Germinal center (tissue), 1 donor: ENCODE results near the gene CHERP.
A peak's percentile ranks its signal among the peaks of the same experiment; 100 is the strongest.
"Not testable (repeated sequence)": the region's sequence is repeated elsewhere in the genome, so short reads cannot be mapped to it uniquely, and the experiment has no call there.

ENCODE experiments used
- DNase-seq: peaks from one replicate; pipeline ENCODE4 v3.0.0; 2012; ENCODE audit warnings: mixed read lengths, low spot score

The CHERP gene

DNA sequence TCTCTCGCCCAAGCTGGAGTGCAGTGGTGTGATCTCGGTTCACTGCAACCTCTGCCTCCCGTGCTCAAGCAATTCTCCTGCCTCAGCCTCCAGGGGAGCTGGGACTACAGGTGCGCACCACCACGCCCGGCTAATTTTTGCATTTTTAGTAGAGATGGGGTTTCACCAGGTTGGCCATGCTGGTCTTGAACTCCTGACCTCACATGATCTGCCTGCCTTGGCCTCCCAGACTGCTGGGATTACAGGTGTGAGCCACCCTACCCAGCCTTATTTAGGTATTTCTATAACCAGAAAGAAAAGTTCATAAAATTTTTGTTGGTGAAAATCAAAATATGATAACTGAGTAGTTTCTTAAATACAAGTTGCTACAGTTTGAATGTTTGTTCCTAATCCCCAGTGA lies 1.5 kb upstream of the CHERP start:
- DNase-seq = not testable (repeated sequence)

DNA sequence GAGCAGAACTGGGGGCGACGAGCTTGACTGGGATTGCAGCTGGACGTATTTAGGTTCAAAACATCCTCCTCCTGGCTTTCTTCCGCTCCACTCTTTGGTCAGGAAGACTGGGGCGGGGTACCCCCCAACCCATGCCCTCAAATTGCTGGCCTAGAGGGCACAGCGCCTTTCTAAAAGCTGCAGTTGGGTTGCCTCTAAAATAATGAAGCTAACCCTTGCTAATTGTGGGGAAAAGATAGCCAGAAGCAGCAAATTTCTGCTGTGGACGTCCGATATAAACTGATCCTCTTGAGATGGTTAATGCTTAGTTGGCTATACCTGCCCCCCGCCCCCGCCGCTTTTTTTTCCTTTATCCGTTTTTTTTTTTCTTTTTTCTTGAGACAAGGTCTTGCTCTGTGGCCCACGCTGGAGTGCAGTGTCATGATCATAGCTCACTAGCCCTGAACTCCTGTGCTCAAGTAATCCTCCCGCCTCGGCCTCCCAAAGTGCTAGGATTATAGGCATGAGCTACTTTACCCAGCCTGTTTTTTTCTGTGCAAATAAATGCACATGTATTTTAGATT lies 754 bp upstream of the CHERP start:
- no peak for DNase-seq

DNA sequence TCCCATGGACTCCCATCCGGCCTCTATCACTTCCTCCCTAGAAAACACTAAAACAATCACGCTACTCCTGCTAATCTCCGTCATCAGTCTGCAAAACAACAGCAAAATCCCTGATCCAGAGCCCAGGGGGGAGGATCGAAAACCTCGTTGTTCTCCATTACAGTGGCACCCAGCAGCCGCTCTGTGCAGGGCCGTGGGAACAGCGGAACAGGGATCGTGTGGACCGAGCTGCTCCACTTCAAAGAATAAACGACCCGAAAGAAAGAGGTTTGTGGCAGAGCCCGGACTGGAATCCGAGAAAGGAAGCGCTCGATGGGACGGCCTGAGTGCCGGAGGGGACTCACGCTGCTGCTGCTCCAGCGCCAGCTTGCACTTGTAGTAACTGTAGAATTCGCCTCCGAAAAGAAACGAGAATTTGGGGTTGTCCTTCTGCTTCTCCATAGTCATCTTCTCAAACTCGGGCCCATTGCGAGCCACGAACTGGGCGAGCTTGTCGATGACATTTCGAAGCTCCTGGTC lies 652 bp downstream of the CHERP start:
- DNase-seq = no peak

DNA sequence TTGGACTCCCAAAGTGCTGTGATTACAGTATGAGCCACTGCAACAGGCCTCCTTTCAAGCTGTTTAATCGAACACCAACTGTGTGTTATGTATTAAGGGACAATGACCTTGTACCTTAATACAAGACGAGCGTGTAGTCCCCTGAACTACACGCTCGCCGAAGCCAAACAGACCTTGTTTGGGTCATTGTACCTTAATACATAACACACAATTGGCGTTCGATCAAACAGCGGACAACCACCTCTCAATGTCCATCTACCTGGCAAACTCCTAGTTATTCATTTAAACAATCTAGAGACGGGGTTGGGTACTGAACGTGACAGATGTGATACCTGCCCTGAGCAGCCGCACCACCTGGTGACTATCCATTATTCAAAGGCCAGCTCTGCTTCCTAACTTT lies 1.3 kb downstream of the CHERP start:
- no peak for DNase-seq

DNA sequence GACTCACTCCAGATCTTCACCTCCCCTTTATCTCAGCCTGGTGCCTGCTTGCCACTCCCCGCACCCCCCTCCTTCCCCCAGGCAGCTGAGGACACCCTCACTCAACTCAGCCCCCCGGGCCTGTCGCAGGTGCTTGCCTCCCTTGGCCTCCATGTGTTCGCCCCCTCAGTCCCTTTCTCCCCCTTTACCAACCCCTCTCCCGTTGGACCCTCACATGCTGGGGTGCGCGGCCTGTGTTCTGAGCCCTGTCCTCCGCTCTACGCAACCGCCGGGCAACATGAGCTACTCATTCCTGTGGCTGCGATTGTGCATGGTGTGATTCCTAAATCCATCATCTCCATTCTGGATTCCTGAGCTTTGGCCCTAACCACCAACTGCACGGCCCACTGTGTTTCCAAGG lies 5.1 kb downstream of the CHERP start:
- DNase-seq = no peak

DNA sequence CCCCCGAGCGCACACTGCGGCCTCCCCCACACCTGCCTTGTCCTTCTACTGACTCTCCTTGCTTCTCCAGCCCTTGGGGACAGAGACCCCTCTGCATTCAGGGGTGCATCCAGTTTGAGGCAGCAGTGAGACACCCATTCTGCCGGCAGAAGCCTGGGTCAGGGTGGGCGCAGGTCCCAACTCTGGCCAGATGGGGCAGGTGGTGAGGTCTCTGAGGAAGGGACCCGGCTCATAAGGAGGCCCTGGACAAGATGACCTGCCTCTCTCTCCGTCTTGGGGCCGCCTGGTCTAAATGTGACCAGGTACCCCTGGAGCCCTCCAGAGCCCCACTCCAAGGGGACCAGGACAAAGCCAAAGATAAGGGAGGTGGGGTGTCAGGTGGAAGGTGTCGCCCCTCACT lies 6.1 kb downstream of the CHERP start:
- no peak for DNase-seq

DNA sequence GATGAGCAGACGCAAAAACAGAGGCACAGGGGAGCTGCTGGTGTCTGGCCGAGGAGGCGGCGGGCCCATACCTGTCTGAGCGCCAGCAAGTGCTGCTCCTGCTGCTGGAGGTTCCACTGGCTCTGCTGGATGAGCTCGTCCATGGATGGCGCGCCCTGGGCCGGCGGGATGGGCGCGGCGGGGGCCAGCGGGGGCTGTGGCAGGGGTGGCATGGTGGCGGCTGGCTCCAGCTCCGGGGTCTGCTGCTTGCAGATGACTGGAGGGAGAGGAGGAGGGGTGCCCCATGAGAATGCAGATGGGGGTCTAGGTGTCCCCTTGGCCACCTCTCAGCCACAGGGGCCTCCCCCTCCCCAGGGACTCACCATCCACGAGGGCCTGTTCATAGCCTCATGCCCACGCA lies 6.9 kb downstream of the CHERP start:
- DNase-seq = no peak

DNA sequence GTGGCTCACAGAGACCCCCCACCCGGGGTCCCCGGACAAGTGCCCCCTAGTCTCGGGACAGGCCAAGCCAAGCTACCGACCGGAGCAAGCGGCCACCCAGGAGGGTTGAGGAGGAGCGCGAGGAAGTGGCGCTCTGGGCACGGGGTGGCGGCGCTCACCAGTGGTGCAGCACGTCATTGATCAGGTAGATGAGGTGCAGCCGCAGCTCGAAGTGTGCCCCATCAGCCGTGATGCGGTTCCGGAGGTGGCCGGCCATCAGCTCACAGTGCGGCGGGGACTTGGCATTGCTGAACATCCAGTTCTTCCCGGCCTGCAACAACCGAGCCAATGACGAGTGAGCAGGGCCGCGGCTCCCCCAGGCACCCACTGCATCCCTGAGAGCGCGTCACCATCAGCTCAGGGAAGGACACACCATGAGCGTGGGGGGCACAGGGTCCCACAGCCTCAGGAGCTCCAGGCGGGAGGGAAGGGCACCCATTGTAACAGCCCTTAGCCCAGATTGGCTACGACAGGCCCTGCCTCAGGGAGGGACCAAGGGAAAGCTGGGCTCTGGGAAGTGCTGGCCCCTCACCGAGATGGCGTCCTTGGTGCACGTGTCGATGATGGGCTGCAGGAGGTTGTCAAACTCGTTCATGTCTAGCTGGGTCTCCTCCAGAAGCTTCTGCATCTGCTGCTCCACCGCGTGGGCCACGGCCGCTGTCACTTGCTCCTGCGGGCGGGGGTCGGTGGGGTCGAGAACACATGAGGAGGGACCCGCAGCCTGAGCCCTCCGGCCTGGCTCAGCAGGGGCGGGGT lies 9.6 kb downstream of the CHERP start:
- DNase-seq = no peak

DNA sequence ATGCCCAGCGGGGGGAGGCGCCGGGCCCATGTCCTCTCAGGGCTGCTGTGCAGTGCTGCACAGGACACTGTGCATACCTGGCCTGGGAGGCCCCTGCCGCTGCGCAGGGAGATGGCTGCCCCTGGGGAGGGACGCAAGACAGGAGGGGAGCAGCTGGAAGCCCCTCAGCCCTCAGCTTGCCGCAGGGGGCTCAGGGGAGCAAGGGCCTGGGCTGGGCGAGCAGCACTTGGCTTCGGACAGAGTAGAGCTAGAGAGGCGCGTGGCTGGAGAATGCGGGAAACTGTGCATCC lies 10.9 kb downstream of the CHERP start:
- no peak for DNase-seq

DNA sequence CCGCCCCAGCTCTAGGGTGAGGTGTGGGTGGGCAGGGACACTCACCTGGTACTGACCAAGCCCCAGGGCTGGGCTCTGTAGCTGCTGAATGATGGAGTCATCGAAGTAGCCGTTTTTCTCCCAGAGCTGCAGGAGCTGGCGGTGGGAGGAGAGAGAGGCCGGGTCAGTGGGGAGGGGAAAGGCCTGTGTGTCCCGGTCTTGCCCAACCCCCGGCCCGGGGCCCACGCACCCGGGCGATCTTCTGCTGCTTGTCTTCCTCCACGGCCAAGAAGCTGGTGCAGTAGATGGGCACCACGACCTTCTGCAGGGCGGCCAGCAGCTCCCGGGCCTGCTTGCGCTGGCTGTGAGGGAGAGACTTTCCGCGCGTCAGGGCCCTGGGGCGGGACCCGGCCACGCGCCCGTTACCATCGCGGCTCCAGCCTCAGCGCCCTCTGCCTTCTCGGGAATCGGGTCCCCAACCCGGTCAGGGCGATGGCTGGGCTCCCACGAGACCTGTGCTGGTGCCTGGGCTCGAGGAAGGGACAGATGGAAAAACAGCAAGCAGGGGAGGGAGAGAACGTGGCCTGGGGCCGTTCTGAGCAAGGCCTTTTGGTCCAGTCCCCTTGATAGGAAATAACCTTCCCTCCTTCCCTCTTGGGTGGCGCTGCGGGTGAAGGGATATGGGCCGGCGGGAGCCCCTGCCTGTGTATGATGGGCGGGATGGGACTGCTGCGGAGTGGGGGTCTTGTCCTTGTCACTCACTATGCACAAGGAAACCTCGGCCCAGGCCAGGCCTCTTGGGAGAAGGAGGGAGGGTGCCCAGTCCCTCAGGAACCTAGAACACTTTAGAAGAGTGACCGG lies 11.5 kb downstream of the CHERP start:
- DNase-seq = no peak

DNA sequence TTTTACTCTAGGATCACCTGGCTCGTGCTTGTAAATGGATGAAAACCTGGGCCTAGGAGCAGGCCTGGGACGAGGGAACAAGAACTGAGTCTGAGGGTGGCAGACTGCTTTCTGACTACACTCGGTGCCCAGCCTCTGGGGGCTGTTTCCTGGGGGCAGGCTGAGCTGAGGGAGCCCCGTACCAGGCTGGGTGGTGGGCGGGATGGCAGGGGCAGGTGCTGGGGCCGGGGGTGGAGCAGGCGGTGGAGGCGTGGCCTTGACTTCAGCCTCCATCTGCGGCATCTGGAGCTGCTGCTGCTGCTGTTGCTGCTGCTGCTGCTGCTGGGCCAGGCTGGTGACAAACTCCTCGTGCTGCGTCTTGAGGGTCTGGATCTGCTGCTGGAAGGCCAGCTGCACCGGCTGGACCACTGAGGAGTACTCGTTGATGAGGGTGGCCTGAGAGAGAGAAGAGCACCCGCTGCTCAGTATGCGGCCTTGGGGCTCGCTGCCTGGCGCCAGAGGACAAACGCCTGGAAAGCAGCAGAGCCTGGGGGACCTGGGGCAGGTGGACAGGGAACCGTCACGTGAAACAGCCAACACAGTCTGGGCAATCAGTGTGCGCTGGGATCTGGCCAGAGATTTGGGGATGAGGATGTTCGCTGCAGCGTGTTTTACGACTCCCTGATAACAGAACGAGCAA lies 12.6 kb downstream of the CHERP start:
- no peak for DNase-seq

DNA sequence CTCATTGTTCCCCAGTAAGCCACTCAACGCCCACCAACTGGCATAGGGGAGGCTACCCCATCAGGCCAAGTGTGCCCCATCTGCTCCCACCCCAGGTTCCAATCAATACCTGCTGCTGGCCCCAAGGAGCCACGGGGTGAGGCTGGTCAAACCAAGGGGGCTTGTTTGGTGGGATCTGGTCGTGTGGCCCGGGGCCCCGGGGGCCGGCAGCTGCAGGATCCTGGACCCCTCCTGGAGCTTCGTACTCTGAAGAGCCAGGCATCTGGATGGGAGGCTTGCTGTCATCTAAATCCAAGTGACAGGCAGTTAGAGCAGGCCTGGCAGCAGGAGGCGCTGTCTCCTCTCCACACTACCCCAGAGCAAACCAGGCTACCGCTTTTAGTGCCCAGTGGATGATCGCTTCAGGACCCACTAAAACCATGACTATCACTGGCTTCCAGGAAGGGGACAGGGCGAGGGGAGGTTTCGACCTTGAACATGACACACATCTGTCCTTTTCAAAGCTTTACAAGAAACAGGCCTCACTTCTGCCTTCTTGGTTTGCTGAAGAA lies 14.2 kb downstream of the CHERP start:
- peak; percentile 26 for DNase-seq

DNA sequence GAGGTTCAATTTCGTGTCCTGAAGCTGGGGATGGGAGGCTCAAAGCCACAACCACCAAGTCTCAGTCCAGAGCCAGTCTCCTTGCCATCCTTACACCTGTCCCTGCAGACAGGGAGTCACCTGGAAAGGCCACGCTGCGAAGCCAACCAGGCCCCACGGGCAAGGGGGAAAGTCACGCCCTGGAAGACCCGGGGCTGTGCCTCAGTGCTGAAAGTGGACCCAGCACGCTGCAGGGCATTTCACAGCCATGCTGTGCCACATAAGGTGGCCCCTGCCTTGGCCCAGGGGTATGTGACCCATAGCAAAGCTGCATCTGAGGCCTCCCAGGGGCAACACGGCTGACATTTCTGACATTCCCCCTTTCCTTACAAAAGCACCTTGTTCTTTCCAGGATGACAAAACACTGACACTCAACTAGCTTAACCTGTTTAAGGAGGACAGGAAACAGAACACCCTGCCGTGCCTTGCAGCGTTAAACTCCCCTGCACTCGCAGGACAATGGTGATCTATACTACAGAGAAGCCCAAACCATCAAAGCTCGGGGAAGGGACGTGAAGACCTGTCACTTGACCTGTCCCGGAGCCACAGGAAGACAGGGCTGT lies 14.8 kb downstream of the CHERP start:
- no peak for DNase-seq

DNA sequence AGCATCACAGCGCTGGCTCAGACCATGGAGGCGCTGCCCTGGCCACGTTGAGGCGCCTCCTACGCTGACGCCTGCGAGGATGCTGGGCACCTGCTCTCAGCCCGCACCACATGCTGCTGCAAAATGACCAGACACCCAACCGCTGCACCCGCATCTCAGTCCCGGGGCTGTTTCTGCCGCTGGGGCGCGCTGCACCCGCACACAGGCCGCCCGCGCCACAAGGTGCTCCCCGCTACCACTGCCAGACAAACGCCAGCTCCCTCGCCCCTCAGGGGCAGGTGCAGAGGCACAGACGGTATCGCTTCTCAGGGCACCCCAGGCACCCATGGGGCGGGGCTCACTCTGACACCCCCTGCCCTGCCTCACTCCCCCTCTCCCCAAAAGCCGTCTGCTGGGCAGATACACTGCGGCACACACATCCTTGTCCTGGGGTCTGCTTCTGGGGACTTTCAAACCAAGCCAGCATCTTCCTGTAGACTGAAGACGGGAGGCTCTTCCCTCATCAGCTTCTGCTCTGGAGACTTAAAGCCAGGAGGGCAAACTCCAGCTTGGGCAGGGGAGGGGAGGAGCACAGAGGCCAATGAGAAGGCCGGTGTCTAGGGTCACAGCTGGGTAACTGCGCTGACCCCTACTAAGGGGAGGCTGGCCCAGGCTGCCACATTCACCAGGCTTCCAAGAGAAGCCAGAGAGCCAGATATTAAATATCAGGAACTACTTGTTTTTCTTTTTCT lies 16.3 kb downstream of the CHERP start:
- no peak for DNase-seq

DNA sequence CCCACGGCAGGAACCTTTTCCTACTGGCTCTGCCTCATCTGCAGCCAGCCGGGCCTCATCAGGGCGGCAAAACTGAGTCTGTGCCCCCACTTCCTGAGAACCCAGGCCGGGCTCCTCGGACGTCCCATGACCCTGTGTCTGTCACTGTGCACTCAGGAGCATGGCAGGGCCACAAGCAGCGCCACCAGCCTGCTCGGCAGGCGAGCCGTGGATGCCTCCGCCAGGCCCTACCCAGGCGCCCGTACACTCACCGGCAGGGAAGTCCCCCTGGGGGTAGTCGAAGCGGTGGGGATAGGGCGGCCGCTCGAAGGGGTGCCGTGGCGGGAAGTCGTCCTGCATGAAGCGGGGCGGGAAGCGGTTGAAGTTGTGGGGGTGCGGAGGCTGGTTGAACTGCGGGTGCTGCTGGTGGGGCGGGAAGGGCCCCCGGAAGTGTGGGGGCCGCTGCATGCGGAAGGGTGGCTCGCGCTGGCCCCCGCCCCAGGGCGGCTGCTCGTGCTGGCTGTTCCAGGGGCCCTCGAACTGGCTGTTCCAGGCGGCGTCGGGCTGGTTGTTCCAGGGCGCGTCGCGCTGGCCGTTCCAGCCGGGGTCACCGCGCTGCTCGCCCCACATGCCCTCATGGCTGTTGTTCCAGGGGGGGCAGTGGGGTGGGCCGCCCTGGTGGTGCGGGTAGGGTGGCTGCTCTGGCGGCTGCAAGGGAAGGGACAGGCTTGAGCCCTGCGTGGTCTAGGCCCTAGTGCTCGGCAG lies 17.1 kb downstream of the CHERP start:
- no peak for DNase-seq

DNA sequence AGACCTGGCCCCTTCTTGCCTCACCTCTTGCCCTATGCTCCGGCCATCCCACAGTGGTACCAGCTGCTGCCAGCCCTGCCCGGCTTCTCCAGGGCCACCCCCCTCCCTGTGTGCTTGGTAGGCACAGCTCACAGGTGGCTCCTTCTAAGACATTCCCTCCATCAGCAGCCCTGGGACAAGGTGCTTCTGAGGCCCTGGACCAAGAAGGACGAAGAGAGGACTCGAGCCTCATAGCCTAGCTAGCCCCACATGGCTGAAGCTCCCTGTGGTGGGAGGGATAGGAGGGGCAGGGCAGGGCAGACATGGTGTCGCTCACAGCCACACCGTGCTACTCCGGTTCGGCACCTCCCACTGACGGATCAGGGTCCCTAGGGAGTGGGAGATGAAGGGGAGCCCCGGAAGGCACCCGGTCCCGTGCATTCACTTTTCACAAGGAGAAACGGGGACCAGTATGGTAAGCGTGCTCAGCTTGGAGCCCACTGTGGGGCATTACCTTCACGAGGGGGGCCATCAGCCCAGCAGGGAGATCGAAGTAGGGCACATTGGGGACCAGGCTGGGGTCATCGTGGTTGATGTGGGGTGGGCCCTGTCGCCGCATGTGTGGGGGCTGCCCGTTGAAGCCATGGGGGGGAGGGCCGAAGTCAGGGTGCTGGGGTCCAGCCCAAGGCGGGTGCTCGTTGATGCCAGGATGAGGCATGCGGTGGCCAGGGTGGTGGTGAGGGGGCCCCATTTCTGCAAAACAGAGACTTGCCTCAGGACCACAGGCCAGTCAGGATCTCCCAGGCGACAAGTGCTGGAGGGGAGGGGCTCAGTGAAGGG lies 19.5 kb downstream of the CHERP start:
- DNase-seq = no peak

DNA sequence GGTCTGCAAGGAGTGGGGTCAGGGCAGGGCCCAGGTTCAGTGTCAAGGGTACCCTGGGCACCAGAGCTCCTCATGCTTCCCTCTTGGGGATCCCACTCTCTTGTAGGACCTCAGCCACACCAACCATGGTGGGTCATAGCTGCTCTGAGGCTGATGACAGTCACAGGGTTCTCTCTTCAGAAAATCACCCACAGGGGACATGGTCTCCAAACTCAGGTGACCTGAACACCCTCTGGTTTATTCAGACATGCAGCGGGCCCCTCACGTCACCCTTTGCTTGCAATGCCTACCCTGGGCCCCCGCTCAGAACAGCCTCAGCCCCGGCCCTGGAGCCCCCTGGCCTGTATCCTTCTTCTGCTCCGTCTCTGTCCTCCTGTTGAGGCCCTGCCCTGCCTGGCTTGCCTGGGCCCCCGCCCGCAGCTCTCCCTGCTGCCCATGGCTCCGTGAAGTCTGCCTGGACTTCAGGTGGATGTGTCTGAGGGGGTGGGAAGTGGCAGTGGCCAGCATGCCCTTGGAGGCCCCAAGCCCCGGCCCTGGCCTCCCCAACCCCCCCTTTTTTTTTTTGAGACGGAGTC lies 20.4 kb downstream of the CHERP start:
- no peak for DNase-seq

DNA sequence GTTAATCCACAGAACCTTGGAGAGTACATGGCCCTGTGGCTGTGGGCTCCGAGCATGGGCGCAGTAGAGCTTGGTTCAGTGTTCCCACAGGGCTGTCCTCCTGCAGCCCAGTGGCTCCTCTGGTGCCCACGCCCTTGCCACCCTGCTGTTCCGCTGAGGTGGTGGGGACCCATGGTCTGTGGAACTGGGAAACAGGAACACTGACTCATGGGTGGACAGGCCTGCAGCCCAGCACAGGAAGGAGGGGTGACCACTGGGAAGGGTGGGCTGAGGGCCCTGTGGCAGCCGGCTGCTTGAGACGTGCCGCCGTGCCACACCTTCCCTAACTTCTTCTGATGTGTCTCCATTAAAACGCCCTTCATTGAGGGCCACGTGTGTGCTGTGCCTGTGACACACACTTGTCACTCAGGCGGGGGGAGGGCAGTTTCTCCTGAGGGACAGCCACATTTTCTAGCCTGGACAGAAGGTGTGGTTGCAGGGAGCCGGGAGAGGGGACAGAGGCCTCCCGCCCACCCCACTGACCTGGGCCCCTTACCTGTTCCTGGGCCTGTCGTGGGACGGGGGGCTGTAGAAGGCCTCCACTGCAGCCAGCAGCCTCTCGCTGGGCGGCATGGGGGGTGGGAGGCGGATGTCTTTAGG lies 21.1 kb downstream of the CHERP start:
- no peak for DNase-seq
